ENCODE results near the gene MRPL58. TPM values are rescaled to one million over a fixed set of nuclear protein-coding genes. Genes with fewer than 3 reads are reported as not detected.

Gene MRPL58
- total and polyA plus RNA-seq, 2 of the 8 experiments (the other 6 are each of a cell fraction or from before 2014, with no cell fraction given), result 43.6 to 49.1 TPM

DNA sequence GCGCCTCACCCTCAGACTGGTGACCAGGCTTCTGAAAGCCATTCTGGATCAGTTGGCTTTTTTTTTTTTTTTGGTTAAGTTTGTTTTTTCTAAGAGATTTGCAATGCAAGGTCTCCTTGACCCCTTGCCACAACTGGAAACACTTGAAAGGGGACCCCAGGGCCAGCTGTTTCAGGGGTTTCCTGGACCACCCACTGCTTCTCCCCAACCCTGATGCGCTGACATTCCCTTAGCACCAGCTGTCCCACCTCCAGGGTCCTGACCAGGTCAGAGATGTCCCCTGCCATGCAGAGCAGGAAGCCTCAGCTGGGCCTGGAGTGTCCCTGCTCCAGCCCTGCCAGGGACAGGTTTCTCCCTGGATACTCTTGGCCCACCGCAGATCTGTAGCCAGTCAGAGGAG is 8.1 kb upstream of the MRPL58 start:
- WGBS, 2 experiments (ENCODE audit: extremely low coverage in 1 of 2, insufficient coverage in 1 of 2, insufficient read length in 1 of 2, insufficient replicate concordance in 2 of 2, low coverage in 1 of 2, low lambda C conversion rate in 2 of 2, missing lambda C conversion rate in 1 of 2), result 94% methylated on average over 2 of the region's 3 CpGs; no CpG with 5 or more reads in 1 of the 2 experiments
- TF ChIP-seq BRCA1 (IDR thresholded peaks at IDR 0.05; ENCODE audit: low read depth, low read length), result no peak
- TF ChIP-seq GTF2F1 (IDR thresholded peaks at IDR 0.05; ENCODE audit: borderline replicate concordance, low read depth, low read length), result no peak
- H3K4me3 ChIP-seq (ENCODE audit: extremely low read depth in 1 of 4, insufficient read depth in 2 of 4, low read depth in 3 of 4, low read length in 4 of 4), result no peak overlapping the region
- H3K27ac ChIP-seq (ENCODE audit: low read depth, low read length), result no peak overlapping the region
- H3K23ac ChIP-seq (ENCODE audit: insufficient read length), result no peak overlapping the region
- ChIA-PET CTCF (ENCODE audit: partially characterized antibody) (interaction anchor here (0.7 to 20.3 kb wide), 10 partner anchors 7 to 42 kb away, joined by 3 to 345 read pairs (median 10); partner anchors contain the start of genes CDR2L and MRPL58), POLR2A (ENCODE audit: partially characterized antibody) (interaction anchor here (3.2 kb wide), 1 partner anchor 9 kb away, joined by 27 read pairs; the partner anchor contains the start of gene MRPL58)
- no peaks in the 10 kb centered on the region for H3K79me2 ChIP-seq (ENCODE audit: control insufficient read depth in 1 of 2, insufficient read depth in 2 of 2, low read length in 2 of 2)
- no peaks in the 10 kb centered on the region for H3K4me1 ChIP-seq (replicated peaks in 1 of 4; ENCODE audit: control insufficient read depth in 3 of 4, insufficient read depth in 4 of 4, low read length in 3 of 4)
- H2BK5ac ChIP-seq (ENCODE audit: low read depth, low read length), result no peak overlapping the region
- no peak overlapping the region for H3K56ac ChIP-seq (replicated peaks; ENCODE audit: insufficient read length, low read depth, low read length)
- H3K79me1 ChIP-seq (ENCODE audit: low read depth, low read length), result no peaks in the 10 kb centered on the region
- H4K20me1 ChIP-seq (replicated peaks in 1 of 2; ENCODE audit: control insufficient read depth in 1 of 2, insufficient read depth in 2 of 2, low read length in 2 of 2), result peaks cover 0 to 4% of the 10 kb centered on the region in 2 experiments
- no peak overlapping the region for H4K8ac ChIP-seq (ENCODE audit: extremely low read depth, insufficient read depth, low read length)
- no peak overlapping the region for H2BK20ac ChIP-seq (ENCODE audit: low read length)
- no peak overlapping the region for H2AK5ac ChIP-seq (ENCODE audit: low read depth, low read length)
- FAIRE-seq (no peak), DNase-seq (ENCODE audit: low read depth in 1 of 2, low spot score in 2 of 2) (no peak)
- H3K23me2 ChIP-seq (ENCODE audit: low read depth, low read length), result no peaks in the 10 kb centered on the region
- no peak overlapping the region for H2BK12ac ChIP-seq (ENCODE audit: low read depth, low read length)
- H3K4me2 ChIP-seq (ENCODE audit: insufficient read depth in 1 of 2, low read depth in 2 of 2, low read length in 2 of 2), result no peak overlapping the region
- H4K5ac ChIP-seq (ENCODE audit: insufficient read length, low read depth, low read length), result no peak overlapping the region
- H3K27me3 ChIP-seq (replicated peaks in 1 of 4; ENCODE audit: control insufficient read depth in 3 of 4, extremely low read depth in 1 of 4, insufficient read depth in 3 of 4, low read length in 3 of 4), result no peaks in the 10 kb centered on the region
- no peak overlapping the region for H4K91ac ChIP-seq (replicated peaks; ENCODE audit: insufficient read length, low read length)
- H3K9ac ChIP-seq (replicated peaks in 1 of 4; ENCODE audit: extremely low read depth in 1 of 4, low read depth in 3 of 4, low read length in 3 of 4), result no peak overlapping the region
- no peaks in the 10 kb centered on the region for H3K9me3 ChIP-seq (ENCODE audit: insufficient read depth in 2 of 2, low read depth in 1 of 2, low read length in 1 of 2)
- H3K14ac ChIP-seq (ENCODE audit: insufficient read length), result no peak overlapping the region
- H3K18ac ChIP-seq (ENCODE audit: extremely low read depth, low read length), result no peak overlapping the region
- H2AFZ ChIP-seq (ENCODE audit: low read length), result no peak overlapping the region
- no peak overlapping the region for H3K4ac ChIP-seq (replicated peaks; ENCODE audit: insufficient read length, low read depth, low read length)
- H2BK120ac ChIP-seq (replicated peaks; ENCODE audit: low read depth, low read length), result no peak overlapping the region
- H2BK15ac ChIP-seq (ENCODE audit: low read length), result no peak overlapping the region
- peaks cover 5 to 30% (median 20%) of the 10 kb centered on the region in 4 experiments; a peak in 6 of 8 replicates for H3K36me3 ChIP-seq (ENCODE audit: control insufficient read depth in 2 of 4, insufficient read depth in 4 of 4, low read length in 3 of 4)
